GM23338 (cell line): ENCODE results near the gene IGF2BP2. TPM values are rescaled to one million over a fixed set of nuclear protein-coding genes. Genes with fewer than 3 reads are reported as not detected.

Experiments
- ATAC-seq: fragments of 200-7000 bp; cut with Tn5 transposase; 3 replicates; pipeline ENCODE4 v1.9.1; 2020
- DNase-seq: peaks from one replicate; pipeline ENCODE4 v3.0.0-alpha.2; 2015; ENCODE audit warnings: low spot score
- H2AFZ ChIP-seq: fragments of 200-600 bp; sonication (generic); 2 replicates; pipeline ENCODE4 v1.8.0; 2016; ENCODE audit warnings: antibody characterized with exemption, mild to moderate bottlenecking, moderate library complexity
- H3F3A ChIP-seq: fragments of 200-600 bp; sonication (generic); replicated peaks from 2 replicates; pipeline ENCODE4 v1.8.0; 2017; ENCODE audit warnings: antibody characterized with exemption, mixed run types, low read depth
- H3K27ac ChIP-seq: fragments of 200-600 bp; sonication (generic); 2 replicates; pipeline ENCODE4 v1.6.1; 2016; ENCODE audit warnings: low read depth
- H3K27me3 ChIP-seq: fragments of 200-600 bp; sonication (generic); 2 replicates; pipeline ENCODE4 v1.8.0; 2016; ENCODE audit warnings: mild to moderate bottlenecking, mixed run types, moderate library complexity; ENCODE audit not compliant: insufficient read depth
- H3K36me3 ChIP-seq: fragments of 200-600 bp; sonication (generic); 2 replicates; pipeline ENCODE4 v1.8.0; 2016; ENCODE audit warnings: mild to moderate bottlenecking; ENCODE audit not compliant: insufficient read depth
- H3K4me1 ChIP-seq: fragments of 200-600 bp; sonication (generic); 2 replicates; pipeline ENCODE4 v1.8.0; 2016; ENCODE audit warnings: mild to moderate bottlenecking, moderate library complexity; ENCODE audit not compliant: insufficient read depth
- H3K4me2 ChIP-seq: fragments of 200-600 bp; sonication (generic); 2 replicates; pipeline ENCODE4 v1.7.1; 2017; ENCODE audit warnings: mixed run types
- H3K4me3 ChIP-seq: fragments of 200-600 bp; sonication (generic); 2 replicates; pipeline ENCODE4 v1.6.1; 2016; ENCODE audit warnings: mixed run types
- H3K79me2 ChIP-seq: fragments of 200-600 bp; sonication (generic); replicated peaks from 2 replicates; pipeline ENCODE4 v1.8.0; 2017; ENCODE audit warnings: mild to moderate bottlenecking; ENCODE audit not compliant: insufficient read depth
- H3K9me2 ChIP-seq: fragments of 200-600 bp; sonication (generic); 2 replicates; pipeline ENCODE4 v1.8.0; 2017; ENCODE audit not compliant: insufficient read depth
- H4K20me1 ChIP-seq: fragments of 200-600 bp; sonication (generic); replicated peaks from 2 replicates; pipeline ENCODE4 v1.8.0; 2017; ENCODE audit warnings: mild to moderate bottlenecking; ENCODE audit not compliant: insufficient read depth
- H3K27ac Mint-ChIP-seq: 2 replicates; pipeline ENCODE4 v1.8.0; 2020; ENCODE audit warnings: inconsistent platforms, mild to moderate bottlenecking, moderate library complexity, mixed read lengths
- H3K27me3 Mint-ChIP-seq: 3 replicates; pipeline ENCODE4 v1.8.0; 2022; ENCODE audit warnings: low read depth, mild to moderate bottlenecking, moderate library complexity, mixed read lengths, inconsistent platforms; ENCODE audit not compliant: insufficient read depth, poor library complexity
- H3K36me3 Mint-ChIP-seq: 3 replicates; pipeline ENCODE4 v1.8.0; 2021; ENCODE audit warnings: low read depth, mild to moderate bottlenecking, inconsistent platforms, moderate library complexity, mixed read lengths
- H3K4me1 Mint-ChIP-seq: 3 replicates; pipeline ENCODE4 v1.8.0; 2020; ENCODE audit warnings: mild to moderate bottlenecking, inconsistent platforms, mixed read lengths
- H3K4me3 Mint-ChIP-seq: 3 replicates; pipeline ENCODE4 v1.8.0; 2021; ENCODE audit warnings: moderate library complexity, mild to moderate bottlenecking, inconsistent platforms, mixed read lengths
- H3K9me3 Mint-ChIP-seq: 3 replicates; pipeline ENCODE4 v1.8.0; 2020; ENCODE audit warnings: moderate library complexity, mild to moderate bottlenecking, inconsistent platforms, mixed read lengths
- CREB1 ChIP-seq: fragments of 250-450 bp; sonication (Bioruptor Pico); IDR thresholded peaks from 2 replicates; pipeline ENCODE4 v1.5.0; 2020; ENCODE audit warnings: low read depth, mild to moderate bottlenecking, moderate library complexity
- EZH2phosphoT487 ChIP-seq: fragments of 200-600 bp; sonication (generic); IDR thresholded peaks from one replicate; pipeline ENCODE4 v1.8.1; 2018; ENCODE audit warnings: antibody characterized with exemption; ENCODE audit not compliant: unreplicated experiment
- POLR2AphosphoS5 ChIP-seq: IDR thresholded peaks from 2 replicates; pipeline ENCODE4 v1.6.1; 2016; ENCODE audit warnings: antibody characterized with exemption, low read depth
- STAT1 ChIP-seq: IDR thresholded peaks from one replicate; pipeline ENCODE4 v1.6.1; 2016; ENCODE audit warnings: antibody characterized with exemption; ENCODE audit not compliant: unreplicated experiment
- ZNF331 ChIP-seq: fragments of 250-450 bp; sonication (Bioruptor Pico); IDR thresholded peaks from 2 replicates; pipeline ENCODE4 v1.5.0; 2020; ENCODE audit warnings: low read depth, mild to moderate bottlenecking, moderate library complexity
- polyA plus RNA-seq: library from polyadenylated mRNA; unstranded; fragments of >200 nt; fragmentation: Nextera tagmentation; extraction: Ambion mirVana; gene quantifications from 2 replicates; pipeline ENCODE4 v1.2.1, GENCODE V29; 2016
- total RNA-seq: library from RNA; depleted of rRNA; stranded (reverse); fragments of >200 nt; shearing (Covaris generic); gene quantifications from 2 replicates; pipeline ENCODE4 v1.2.3, GENCODE V29; 2014
- TF ChIP-seq, protein P1 (sequence below), 2 experiments: fragments of 200-600 bp in 1 of 2; sonication (generic) in 1 of 2; conservative IDR thresholded peaks; 2 replicates each; pipeline versions ENCODE4 v1.5.1 to v1.6.1; 2016 to 2017; ENCODE audit warnings: antibody characterized with exemption in 2 of 2, low read depth in 2 of 2, mild to moderate bottlenecking in 2 of 2, moderate library complexity in 1 of 2
- TF ChIP-seq, protein P2 (sequence below): IDR thresholded peaks from 2 replicates; pipeline ENCODE4 v1.6.1; 2016; ENCODE audit warnings: antibody characterized with exemption
- TF ChIP-seq, protein P3 (sequence below): fragments of 250-450 bp; sonication (Bioruptor Pico); IDR thresholded peaks from 2 replicates; pipeline ENCODE4 v1.5.0; 2020; ENCODE audit warnings: mild to moderate bottlenecking, moderate library complexity

IGF2BP2 gene
- total and polyA plus RNA-seq, 2 experiments from 2014 or later, result 82.9 to 84.5 TPM

DNA sequence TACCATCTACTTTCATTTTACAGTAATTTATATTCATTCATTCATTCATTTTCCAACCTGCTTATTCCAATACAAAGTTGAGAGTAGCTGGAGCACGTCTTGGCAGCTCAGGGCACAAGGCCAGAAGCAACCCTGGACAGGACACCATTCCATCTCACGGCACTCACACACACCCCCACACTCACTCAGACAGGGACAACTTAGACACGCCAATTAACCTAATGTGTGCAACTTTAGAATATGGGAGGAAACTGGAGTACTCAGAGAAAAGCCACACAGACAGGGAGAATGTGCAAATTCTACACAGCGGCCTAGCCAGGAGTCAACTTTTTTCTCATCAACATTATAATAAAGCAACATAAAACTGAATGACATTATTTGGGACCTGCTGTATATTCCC, 46.7 kb downstream of the IGF2BP2 start:
- H3K79me2 ChIP-seq, result peaks cover 100% of the 10 kb centered on the region
- no peak overlapping the region for H3K27ac ChIP-seq
- no peak overlapping the region for H2AFZ ChIP-seq
- TF ChIP-seq, protein P1, sequence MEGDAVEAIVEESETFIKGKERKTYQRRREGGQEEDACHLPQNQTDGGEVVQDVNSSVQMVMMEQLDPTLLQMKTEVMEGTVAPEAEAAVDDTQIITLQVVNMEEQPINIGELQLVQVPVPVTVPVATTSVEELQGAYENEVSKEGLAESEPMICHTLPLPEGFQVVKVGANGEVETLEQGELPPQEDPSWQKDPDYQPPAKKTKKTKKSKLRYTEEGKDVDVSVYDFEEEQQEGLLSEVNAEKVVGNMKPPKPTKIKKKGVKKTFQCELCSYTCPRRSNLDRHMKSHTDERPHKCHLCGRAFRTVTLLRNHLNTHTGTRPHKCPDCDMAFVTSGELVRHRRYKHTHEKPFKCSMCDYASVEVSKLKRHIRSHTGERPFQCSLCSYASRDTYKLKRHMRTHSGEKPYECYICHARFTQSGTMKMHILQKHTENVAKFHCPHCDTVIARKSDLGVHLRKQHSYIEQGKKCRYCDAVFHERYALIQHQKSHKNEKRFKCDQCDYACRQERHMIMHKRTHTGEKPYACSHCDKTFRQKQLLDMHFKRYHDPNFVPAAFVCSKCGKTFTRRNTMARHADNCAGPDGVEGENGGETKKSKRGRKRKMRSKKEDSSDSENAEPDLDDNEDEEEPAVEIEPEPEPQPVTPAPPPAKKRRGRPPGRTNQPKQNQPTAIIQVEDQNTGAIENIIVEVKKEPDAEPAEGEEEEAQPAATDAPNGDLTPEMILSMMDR (conservative IDR thresholded peaks at IDR 0.05; ENCODE audit: low read depth in 2 of 2), result no peak
- TF ChIP-seq ZNF331, result no peak
- no peak for TF ChIP-seq EZH2phosphoT487
- TF ChIP-seq STAT1, result no peak
- TF ChIP-seq, protein P2, sequence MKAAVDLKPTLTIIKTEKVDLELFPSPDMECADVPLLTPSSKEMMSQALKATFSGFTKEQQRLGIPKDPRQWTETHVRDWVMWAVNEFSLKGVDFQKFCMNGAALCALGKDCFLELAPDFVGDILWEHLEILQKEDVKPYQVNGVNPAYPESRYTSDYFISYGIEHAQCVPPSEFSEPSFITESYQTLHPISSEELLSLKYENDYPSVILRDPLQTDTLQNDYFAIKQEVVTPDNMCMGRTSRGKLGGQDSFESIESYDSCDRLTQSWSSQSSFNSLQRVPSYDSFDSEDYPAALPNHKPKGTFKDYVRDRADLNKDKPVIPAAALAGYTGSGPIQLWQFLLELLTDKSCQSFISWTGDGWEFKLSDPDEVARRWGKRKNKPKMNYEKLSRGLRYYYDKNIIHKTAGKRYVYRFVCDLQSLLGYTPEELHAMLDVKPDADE, result no peak
- no peak for TF ChIP-seq POLR2AphosphoS5
- no peak for TF ChIP-seq CREB1 (CRISPR knock-in tag)
- TF ChIP-seq, protein P3, sequence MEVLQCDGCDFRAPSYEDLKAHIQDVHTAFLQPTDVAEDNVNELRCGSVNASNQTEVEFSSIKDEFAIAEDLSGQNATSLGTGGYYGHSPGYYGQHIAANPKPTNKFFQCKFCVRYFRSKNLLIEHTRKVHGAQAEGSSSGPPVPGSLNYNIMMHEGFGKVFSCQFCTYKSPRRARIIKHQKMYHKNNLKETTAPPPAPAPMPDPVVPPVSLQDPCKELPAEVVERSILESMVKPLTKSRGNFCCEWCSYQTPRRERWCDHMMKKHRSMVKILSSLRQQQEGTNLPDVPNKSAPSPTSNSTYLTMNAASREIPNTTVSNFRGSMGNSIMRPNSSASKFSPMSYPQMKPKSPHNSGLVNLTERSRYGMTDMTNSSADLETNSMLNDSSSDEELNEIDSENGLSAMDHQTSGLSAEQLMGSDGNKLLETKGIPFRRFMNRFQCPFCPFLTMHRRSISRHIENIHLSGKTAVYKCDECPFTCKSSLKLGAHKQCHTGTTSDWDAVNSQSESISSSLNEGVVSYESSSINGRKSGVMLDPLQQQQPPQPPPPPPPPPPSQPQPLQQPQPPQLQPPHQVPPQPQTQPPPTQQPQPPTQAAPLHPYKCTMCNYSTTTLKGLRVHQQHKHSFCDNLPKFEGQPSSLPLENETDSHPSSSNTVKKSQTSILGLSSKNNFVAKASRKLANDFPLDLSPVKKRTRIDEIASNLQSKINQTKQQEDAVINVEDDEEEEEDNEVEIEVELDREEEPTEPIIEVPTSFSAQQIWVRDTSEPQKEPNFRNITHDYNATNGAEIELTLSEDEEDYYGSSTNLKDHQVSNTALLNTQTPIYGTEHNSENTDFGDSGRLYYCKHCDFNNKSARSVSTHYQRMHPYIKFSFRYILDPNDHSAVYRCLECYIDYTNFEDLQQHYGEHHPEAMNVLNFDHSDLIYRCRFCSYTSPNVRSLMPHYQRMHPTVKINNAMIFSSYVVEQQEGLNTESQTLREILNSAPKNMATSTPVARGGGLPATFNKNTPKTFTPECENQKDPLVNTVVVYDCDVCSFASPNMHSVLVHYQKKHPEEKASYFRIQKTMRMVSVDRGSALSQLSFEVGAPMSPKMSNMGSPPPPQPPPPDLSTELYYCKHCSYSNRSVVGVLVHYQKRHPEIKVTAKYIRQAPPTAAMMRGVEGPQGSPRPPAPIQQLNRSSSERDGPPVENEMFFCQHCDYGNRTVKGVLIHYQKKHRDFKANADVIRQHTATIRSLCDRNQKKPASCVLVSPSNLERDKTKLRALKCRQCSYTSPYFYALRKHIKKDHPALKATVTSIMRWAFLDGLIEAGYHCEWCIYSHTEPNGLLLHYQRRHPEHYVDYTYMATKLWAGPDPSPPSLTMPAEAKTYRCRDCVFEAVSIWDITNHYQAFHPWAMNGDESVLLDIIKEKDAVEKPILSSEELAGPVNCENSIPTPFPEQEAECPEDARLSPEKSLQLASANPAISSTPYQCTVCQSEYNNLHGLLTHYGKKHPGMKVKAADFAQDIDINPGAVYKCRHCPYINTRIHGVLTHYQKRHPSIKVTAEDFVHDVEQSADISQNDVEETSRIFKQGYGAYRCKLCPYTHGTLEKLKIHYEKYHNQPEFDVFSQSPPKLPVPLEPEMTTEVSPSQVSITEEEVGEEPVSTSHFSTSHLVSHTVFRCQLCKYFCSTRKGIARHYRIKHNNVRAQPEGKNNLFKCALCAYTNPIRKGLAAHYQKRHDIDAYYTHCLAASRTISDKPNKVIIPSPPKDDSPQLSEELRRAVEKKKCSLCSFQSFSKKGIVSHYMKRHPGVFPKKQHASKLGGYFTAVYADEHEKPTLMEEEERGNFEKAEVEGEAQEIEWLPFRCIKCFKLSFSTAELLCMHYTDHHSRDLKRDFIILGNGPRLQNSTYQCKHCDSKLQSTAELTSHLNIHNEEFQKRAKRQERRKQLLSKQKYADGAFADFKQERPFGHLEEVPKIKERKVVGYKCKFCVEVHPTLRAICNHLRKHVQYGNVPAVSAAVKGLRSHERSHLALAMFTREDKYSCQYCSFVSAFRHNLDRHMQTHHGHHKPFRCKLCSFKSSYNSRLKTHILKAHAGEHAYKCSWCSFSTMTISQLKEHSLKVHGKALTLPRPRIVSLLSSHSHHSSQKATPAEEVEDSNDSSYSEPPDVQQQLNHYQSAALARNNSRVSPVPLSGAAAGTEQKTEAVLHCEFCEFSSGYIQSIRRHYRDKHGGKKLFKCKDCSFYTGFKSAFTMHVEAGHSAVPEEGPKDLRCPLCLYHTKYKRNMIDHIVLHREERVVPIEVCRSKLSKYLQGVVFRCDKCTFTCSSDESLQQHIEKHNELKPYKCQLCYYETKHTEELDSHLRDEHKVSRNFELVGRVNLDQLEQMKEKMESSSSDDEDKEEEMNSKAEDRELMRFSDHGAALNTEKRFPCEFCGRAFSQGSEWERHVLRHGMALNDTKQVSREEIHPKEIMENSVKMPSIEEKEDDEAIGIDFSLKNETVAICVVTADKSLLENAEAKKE (CRISPR knock-in tag), result no peak
- Mint-ChIP-seq H3K27ac (0 out of 2 replicates have a peak overlapping the region, but pooled peaks have one; percentile 24), H3K4me1 (peaks cover 68% of the 10 kb centered on the region), H3K36me3 (peaks cover 4% of the 10 kb centered on the region; the same call in 1 of the 3 replicates), H3K9me3 (no peaks in the 10 kb centered on the region), H3K27me3 (no peaks in the 10 kb centered on the region), H3K4me3 (no peak overlapping the region)
- H3K4me1 ChIP-seq, result peaks cover 61% of the 10 kb centered on the region
- no peak for ATAC-seq
- no peaks in the 10 kb centered on the region for H3F3A ChIP-seq
- no peak for DNase-seq
- no peaks in the 10 kb centered on the region for H3K36me3 ChIP-seq
- no peak overlapping the region for H3K4me3 ChIP-seq
- no peaks in the 10 kb centered on the region for H3K9me2 ChIP-seq
- no peaks in the 10 kb centered on the region for H3K27me3 ChIP-seq
- H4K20me1 ChIP-seq, result peaks cover 29% of the 10 kb centered on the region
- H3K4me2 ChIP-seq, result 0 out of 2 replicates have a peak overlapping the region, but pooled peaks have one; percentile 66
